AG04449 (cell line): ENCODE measurements around the gene PARVA.

ENCODE experiments used
- CTCF ChIA-PET: fragments of 350-600 bp; formaldehyde crosslinking; extraction: SDS; loops from one replicate; lab custom pipeline; 2021; ENCODE audit warnings: antibody characterized with exemption; lab: Yijun Ruan, JAX
- POLR2A ChIA-PET: fragments of 400-600, 350-600 bp; formaldehyde crosslinking; extraction: SDS; loops from one replicate; lab custom pipeline; 2020; ENCODE audit warnings: antibody characterized with exemption, inconsistent platforms; lab: Yijun Ruan, JAX
- DNase-seq: peaks from one replicate; pipeline ENCODE4 v3.0.0-alpha.2; 2010; ENCODE audit warnings: low read depth, low spot score
- H3K4me3 ChIP-seq: 2 replicates; pipeline ENCODE4 v1.5.1; 2011; ENCODE audit warnings: low read depth, mild to moderate bottlenecking, control low read depth, low read length
- CTCF ChIP-seq: IDR thresholded peaks from one replicate; pipeline ENCODE4 v1.5.1; 2011; ENCODE audit warnings: mild to moderate bottlenecking, moderate library complexity, low read length, control low read depth, inconsistent platforms; ENCODE audit not compliant: insufficient read depth; ENCODE audit errors: missing control alignments

The PARVA gene

DNA sequence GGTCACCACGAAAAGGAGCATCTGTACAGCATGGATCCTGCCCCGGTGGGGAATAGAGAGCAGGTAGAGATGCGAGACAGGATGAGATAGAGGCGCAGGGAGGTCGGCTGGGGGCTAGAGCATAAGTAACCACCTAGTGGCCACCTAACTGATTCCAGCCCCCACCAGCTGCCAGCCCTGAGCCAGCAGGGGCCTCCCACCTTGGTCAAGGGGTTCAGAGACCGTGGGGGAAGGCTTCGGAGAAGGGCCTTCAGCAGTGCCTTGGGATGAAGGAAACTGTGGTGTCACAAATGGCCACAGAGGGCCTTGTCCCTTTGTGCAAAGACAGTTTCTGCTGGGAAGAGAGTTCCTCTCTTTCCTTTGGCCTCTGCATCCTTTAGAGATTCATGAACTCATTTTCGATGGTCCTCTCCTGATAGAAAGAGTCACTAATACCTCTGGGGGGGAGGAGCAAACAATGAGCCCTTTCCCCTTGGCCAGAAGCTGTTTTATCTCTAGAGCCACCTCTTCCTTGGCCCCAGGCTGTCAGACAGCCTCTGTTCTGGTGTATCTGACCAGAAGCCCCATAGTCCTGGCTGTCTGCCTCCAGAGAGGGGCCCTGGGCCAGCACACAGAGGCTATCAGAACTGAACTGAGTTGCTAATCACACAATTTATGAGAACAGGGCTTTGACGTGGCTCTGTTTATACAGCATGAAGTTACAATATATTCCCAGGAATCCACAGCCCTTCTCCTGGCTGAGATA, 146.0 kb downstream of the PARVA start:
- no peak for TF ChIP-seq CTCF
- POLR2A ChIA-PET = no interaction called here
- no peak for DNase-seq
- no peak overlapping the region for H3K4me3 ChIP-seq
- CTCF ChIA-PET = interaction anchor here (1.6 kb wide), 1 partner anchor 235 kb away, joined by 3 read pairs; no protein-coding TSS in a partner anchor

GRCh38 chr11:12524865-12525264, 147.5 kb downstream of the PARVA start:
- POLR2A ChIA-PET = no interaction called here
- CTCF ChIA-PET = interaction anchor here (0.7 to 1.4 kb wide), 3 partner anchors 10 to 195 kb away, joined by 3 to 5 read pairs (median 3); no protein-coding TSS in a partner anchor

DNA sequence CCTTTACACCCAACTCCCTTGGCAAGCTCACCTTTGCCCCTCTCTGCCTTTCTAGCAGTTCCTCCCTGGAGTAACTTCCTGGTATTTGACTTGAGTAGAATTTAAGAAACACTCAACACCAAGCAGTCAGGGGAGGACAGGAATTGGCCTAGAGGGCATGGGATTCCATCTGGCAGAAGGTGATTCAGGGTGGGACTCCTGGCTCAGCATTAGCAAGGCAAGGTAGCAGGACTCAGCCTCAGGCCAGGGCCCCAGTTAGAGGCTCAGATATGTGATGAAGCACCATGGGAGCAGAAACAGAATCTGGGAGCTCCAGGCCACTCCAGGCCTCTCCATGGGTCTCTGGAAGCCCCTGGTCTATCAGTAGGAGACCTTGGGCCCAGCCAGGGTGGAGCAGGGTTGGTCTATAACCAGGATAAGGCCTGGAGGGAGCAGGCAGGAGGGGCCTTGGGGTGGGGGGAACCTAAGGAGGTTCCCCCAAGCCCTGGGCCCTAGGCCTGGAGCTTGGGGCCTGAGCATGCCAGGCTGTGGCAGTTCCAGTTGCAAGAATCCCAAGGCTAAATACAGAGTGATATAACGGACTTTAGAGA, 148.2 kb downstream of the PARVA start:
- ChIA-PET POLR2A (no interaction called here), CTCF (interaction anchor here (1.4 to 1.7 kb wide), 2 partner anchors 15 to 195 kb away, joined by 5 to 6 read pairs; no protein-coding TSS in a partner anchor)
- no peak overlapping the region for H3K4me3 ChIP-seq
- no peak for TF ChIP-seq CTCF
- no peak for DNase-seq

More at GRCh38 chr11:12524865-12525264, 147.5 kb downstream of the PARVA start:
- DNase-seq = no peak
- H3K4me3 ChIP-seq = no peak overlapping the region
- no peak for TF ChIP-seq CTCF

DNA sequence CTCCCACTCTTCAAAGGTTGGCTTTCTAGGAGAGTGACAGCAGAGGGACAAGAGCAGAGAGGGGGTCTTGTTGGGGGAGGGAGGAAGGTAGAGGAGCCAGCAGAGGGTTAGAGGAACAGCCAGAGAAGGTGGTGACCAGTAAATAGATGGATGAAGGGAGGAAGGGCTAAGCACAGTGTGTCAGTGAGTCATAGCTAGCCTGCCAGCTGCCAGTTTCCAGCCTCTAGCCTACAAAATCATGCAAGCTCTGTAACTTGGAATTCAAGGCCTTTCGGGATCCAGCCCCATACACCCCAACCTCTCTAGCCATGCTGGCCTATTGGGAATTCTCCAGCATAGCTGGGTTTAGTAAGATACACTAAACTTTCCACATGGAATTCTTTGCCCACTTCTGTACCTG, 149.4 kb downstream of the PARVA start:
- TF ChIP-seq CTCF = no peak
- no peak for DNase-seq
- no peak overlapping the region for H3K4me3 ChIP-seq
- POLR2A ChIA-PET = no interaction called here
- CTCF ChIA-PET = interaction anchor here (1.1 to 2.6 kb wide), 6 partner anchors 11 to 368 kb away, joined by 3 to 11 read pairs (median 4); no protein-coding TSS in a partner anchor

GRCh38 chr11:12528487-12528886, 151.1 kb downstream of the PARVA start:
- TF ChIP-seq CTCF = no peak
- no peak for DNase-seq
- CTCF ChIA-PET = interaction anchor here (1.0 to 2.6 kb wide), 3 partner anchors 240 to 386 kb away, joined by 3 to 11 read pairs (median 6); no protein-coding TSS in a partner anchor
- POLR2A ChIA-PET = no interaction called here
- no peak overlapping the region for H3K4me3 ChIP-seq

DNA sequence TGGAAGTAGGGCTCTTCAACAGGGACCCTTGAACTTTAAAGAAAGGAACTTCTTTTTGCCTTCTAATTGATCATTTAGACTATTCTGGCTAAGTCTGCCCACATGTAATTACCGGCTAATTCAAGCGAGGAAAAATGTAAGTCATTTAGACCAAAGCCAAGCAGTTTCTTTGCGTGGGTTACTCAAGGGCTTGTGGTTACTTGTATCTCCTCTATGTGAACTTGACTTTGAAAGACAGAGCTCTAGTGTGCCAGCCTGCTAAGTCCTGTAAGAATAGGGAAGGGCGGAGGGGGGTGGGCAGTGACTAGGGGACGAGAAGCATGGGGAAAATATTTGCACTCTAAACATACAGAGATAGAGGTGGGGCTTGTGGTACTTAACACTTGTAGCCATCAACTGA, 151.7 kb downstream of the PARVA start:
- no peak for DNase-seq
- ChIA-PET CTCF (interaction anchor here (1.6 to 2.6 kb wide), 2 partner anchors 241 to 360 kb away, joined by 6 to 11 read pairs; no protein-coding TSS in a partner anchor), POLR2A (no interaction called here)
- H3K4me3 ChIP-seq = no peak overlapping the region
- TF ChIP-seq CTCF = no peak
